A549 (cell line): ENCODE data around the gene MMP15.

Source experiments
- CTCF ChIP-seq: fragments of >200 bp; sonication (Bioruptor Twin); formaldehyde crosslinking; IDR thresholded peaks from 3 replicates; pipeline ENCODE4 v1.5.1; 2016
- EP300 ChIP-seq, 2 experiments: fragments of >200 bp; sonication (Bioruptor Twin); formaldehyde crosslinking; IDR thresholded peaks; 2 replicates in 1 of 2; 3 replicates in 1 of 2; pipeline ENCODE4 v1.6.1; 2016 to 2017
- RAD21 ChIP-seq, 2 experiments: fragments of >200 bp in 1 of 2; sonication (Bioruptor Twin) in 1 of 2; formaldehyde crosslinking in 1 of 2; IDR thresholded peaks in 1 of 2; conservative IDR thresholded peaks in 1 of 2; 2 replicates in 1 of 2; 3 replicates in 1 of 2; pipeline ENCODE4 v1.6.1; 2012 to 2018; ENCODE audit warnings: inconsistent platforms in 1 of 2

GRCh38 chr16:57999971-58000705 is 25.4 kb upstream of the MMP15 start, which contains the start of gene ZNF319:
- no peak for TF ChIP-seq CTCF
- no peak for TF ChIP-seq EP300 (IDR thresholded peaks at IDR 0.05)
- no peak for TF ChIP-seq RAD21 (conservative IDR thresholded peaks at IDR 0.05 in 1 of 2, IDR thresholded peaks at IDR 0.05 in 1 of 2)
